Right ventricle myocardium inferior (tissue), 1 donor: ENCODE measurements around the gene NIT1. TPM values are rescaled to one million over a fixed set of nuclear protein-coding genes. Genes with fewer than 3 reads are reported as not detected.
A peak's percentile ranks its signal among the peaks of the same experiment; 100 is the strongest.

Experiments used
- ATAC-seq: fragments of 200-7000 bp; cut with Tn5 transposase; one replicate; pipeline ENCODE4 v1.9.1; 2020; ENCODE audit warnings: mild to moderate bottlenecking, moderate library complexity
- DNase-seq: peaks from one replicate; pipeline ENCODE4 v3.0.0; 2021; ENCODE audit errors: missing footprints
- intact Hi-C: fragments of 100-400 bp; cut with DNase I; formaldehyde crosslinking; loops from one replicate; pipeline ENCODE4 v1.11.0; 2022
- total RNA-seq: library from RNA; stranded (reverse); fragmentation: NEBNext Ultra II Directional; extraction: Animal tissue kit (Norgen Biotek cat#: 25700); gene quantifications from one replicate; pipeline ENCODE4 v1.2.1, GENCODE V29; 2021
- donor health status: DM: no; HTN: yes; CAD: no; lungs with severe emphysema.

Gene NIT1
- total RNA-seq, 1 donor from 2014 or later, result 36.5 TPM

DNA sequence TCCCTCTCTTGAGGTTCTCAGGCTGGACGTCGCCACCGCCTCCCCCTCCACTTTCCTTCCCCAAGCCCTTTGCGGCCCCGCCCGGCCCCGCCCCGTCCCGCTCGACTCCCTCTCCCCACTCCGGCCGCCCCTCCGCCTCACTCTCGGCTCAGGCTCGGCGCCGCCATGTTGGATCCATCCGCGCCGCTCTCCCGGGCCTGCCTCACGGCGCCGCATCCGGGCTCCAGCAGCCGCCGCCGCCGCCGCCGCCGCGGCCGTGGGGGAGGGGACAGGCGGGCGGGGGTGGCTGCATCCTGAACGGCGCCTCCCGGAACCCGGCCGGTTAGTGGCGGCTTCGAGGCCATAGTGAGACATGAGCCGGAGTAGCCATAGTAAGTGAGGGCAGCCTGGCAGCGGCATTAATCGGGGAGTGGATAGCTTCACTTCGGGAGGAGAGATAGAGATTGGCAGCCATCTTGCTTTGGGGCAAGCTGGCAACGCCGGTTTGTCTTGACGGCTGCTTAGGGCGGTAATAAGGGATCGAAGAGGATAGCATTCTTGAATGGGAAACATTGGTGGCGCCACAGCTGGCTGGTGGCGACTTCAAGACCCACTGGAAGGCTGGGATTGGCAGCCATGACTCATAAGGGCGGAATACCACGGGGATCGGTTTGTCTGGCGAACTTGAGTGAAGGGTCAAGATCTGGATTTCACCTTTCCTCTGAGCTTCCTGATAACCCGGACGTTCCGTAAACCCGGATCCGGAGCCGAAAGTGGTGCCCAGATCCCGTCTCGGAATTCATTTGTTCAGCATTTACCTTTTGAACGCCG, 14.7 kb downstream of the NIT1 start, which contains the start of gene DEDD:
DEDD (minus strand) TSS at position 258 of the 810 bp plus-strand sequence. CDS start 8,205 bp downstream, outside the sequence.
- intact Hi-C loops, result loop anchor here (1.0 to 5.0 kb wide), 5 partner anchors 14 to 135 kb away; partner anchors contain the start of genes NIT1, PFDN2, UFC1 and USF1
- ATAC-seq (peak; percentile 94), DNase-seq (peak; percentile 97)

- ATAC-seq, result no peak
- no peak for DNase-seq
- intact Hi-C loops, result loop anchor here (2.0 to 5.0 kb wide), 3 partner anchors 20 to 136 kb away; partner anchors contain the start of genes UFC1 and USF1
Measured at GRCh38 chr1:161133220-161133740, 15.4 kb downstream of the NIT1 start.

- intact Hi-C loops, result no loop called here
- ATAC-seq, result no peak
- no peak for DNase-seq
Measured at GRCh38 chr1:161137881-161138280, 20.0 kb downstream of the NIT1 start.

- ATAC-seq, result no peak
- intact Hi-C loops, result no loop called here
- no peak for DNase-seq
Measured at GRCh38 chr1:161138431-161138830, 20.5 kb downstream of the NIT1 start.

GRCh38 chr1:161139766-161140165, 21.9 kb downstream of the NIT1 start:
- ATAC-seq, result no peak
- intact Hi-C loops, result no loop called here
- DNase-seq, result no peak

- intact Hi-C loops, result no loop called here
- ATAC-seq, result no peak
- no peak for DNase-seq
Measured at GRCh38 chr1:161140755-161141400, 23.0 kb downstream of the NIT1 start.

DNA sequence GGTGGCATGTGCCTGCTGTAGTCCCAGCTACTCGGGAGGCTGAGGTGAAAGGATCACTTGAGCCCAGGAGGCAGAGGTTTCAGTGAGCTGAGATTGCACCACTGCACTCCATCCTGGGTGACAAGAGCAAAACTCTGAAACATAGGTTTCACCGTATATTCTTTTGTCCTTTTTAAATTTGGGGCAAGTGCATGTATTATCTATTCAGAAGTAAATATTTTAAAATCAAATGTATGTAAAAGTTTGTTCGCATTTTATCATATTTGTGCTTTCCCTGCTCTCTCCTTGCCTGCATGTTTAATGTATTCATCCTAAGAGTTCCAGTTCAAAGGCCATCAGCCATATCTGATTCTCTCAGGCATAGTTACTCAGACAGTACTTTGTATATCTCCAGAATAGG, 27.9 kb downstream of the NIT1 start:
- no peak for DNase-seq
- intact Hi-C loops, result no loop called here
- ATAC-seq, result no peak

DNA sequence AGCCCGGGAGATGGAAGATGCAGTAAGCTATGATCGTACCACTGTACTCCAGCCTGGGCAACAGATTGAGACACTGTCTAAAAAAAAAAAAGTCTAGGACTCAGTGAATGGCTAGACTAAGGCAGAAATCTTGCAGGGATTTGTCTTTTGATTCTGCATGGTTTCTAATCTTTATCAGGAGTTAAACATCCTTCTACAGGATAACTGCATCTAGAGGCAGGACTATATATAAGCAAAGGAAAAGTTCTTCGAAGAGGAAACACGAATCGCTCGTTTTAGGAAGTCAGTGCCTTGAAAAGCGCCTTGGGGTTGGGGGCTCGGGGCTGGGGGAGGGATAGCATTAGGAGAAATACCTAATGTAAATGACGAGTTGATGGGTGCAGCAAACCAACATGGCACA, 35.3 kb downstream of the NIT1 start:
- no peak for ATAC-seq
- DNase-seq, result no peak
- intact Hi-C loops, result loop anchor here (2.0 kb wide), 1 partner anchor 20 kb away; the partner anchor contains the start of gene DEDD

GRCh38 chr1:161153682-161154337, 35.9 kb downstream of the NIT1 start, which contains the start of gene UFC1:
Gene UFC1, plus strand, starts transcription at chr1:161153978. Its CDS starts 20 bp downstream, at chr1:161153998.
- peak; percentile 92 for DNase-seq
- peak; percentile 92 for ATAC-seq
- intact Hi-C loops, result loop anchor here (2.0 kb wide), 1 partner anchor 21 kb away; the partner anchor contains the start of gene DEDD

DNA sequence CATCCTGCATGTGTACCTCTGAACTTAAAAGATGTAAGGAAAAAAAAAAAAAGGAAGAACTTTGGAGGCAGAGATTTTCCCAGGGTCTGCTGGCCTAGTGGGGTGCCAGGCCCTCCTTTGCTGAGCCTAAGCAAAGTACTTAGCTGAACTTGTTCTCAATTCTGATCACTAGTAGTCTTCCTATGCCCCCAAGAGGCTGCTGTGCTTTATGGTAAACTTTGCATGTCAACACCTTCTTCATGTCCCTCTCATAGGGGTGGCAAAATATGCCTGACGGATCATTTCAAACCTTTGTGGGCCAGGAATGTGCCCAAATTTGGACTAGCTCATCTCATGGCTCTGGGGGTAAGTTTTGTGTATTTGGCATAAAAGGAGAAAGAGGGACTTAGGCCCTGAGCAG, 40.0 kb downstream of the NIT1 start:
- ATAC-seq, result no peak
- intact Hi-C loops, result no loop called here
- DNase-seq, result no peak

GRCh38 chr1:161158316-161159010, 40.6 kb downstream of the NIT1 start:
- intact Hi-C loops, result no loop called here
- no peak for DNase-seq
- no peak for ATAC-seq

GRCh38 chr1:161159087-161159912, 41.4 kb downstream of the NIT1 start, which contains the start of gene USP21:
Gene USP21, plus strand, starts transcription at chr1:161159500. Its CDS starts 1,141 bp downstream, at chr1:161160641.
- ATAC-seq (peak; percentile 94), DNase-seq (peak; percentile 97)
- intact Hi-C loops, result no loop called here

GRCh38 chr1:161159913-161160243, 42.0 kb downstream of the NIT1 start:
- intact Hi-C loops, result no loop called here
- ATAC-seq (no peak), DNase-seq (no peak)

GRCh38 chr1:161160671-161161145, 42.8 kb downstream of the NIT1 start:
- ATAC-seq (no peak), DNase-seq (no peak)
- intact Hi-C loops, result no loop called here

DNA sequence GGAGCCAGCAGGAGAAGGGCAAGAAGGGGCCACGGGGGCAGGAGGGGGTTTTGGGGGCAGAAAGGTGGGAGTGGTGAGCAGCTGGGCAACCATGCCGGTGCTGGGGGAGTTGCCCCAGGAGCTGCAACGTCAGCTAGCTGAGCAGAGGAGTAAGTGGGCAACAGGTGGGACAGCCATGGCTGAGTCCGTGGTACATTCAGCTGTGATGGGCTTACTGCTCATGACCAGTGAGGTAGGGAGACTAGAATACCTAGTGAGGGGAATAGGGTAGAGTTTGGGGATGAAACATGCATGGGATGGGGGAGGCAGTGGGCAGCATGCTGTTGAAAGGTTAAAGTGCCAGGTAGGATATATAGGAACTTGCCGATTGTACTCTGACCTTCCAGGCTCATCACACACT, 43.7 kb downstream of the NIT1 start:
- intact Hi-C loops, result no loop called here
- no peak for ATAC-seq
- no peak for DNase-seq

DNA sequence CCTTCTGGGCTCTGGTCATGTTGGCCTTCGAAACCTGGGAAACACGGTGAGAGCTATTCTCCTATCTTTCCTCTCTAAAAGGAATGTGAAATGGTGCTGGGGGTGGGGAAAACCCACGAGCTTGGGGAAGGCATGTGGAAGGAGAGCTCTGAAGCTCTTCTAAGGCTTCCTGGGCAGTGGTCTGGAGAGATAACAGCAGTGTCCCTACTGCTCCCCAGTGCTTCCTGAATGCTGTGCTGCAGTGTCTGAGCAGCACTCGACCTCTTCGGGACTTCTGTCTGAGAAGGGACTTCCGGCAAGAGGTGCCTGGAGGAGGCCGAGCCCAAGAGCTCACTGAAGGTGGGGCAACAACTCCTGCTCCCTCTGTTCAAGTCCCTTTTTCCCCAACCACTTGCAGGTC, 44.1 kb downstream of the NIT1 start:
- ATAC-seq (no peak), DNase-seq (no peak)
- intact Hi-C loops, result no loop called here

DNA sequence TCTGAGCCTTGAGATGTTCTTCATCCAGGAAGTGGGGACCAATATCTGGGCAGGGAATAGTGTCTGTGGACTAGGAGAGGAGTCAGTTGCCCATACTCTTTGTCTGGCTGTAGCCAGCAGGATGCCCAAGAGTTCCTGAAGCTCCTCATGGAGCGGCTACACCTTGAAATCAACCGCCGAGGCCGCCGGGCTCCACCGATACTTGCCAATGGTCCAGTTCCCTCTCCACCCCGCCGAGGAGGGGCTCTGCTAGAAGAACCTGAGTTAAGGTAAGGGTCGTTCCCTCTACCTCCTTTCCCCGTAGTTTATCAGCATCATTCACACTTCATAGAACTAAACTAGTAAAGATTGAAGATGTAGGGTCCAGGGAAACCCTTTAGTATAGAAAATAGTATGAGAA, 44.9 kb downstream of the NIT1 start:
- ATAC-seq (no peak), DNase-seq (no peak)
- intact Hi-C loops, result no loop called here

- DNase-seq (no peak), ATAC-seq (no peak)
- intact Hi-C loops, result no loop called here
Measured at GRCh38 chr1:161163793-161164192, 45.9 kb downstream of the NIT1 start.
